ENCODE results near the gene GOLGA8S. TPM values are rescaled to one million over a fixed set of nuclear protein-coding genes. Genes with fewer than 3 reads are reported as not detected.
"Not testable (repeated sequence)": the region's sequence is repeated elsewhere in the genome, so short reads cannot be mapped to it uniquely, and the experiment has no call there.

The GOLGA8S gene
- under 1 TPM; 0.06 to 0.34 (median 0.18) TPM for polyA plus RNA-seq

- WGBS, 3 donors = no CpG with 5 or more reads among the region's 8 CpGs
- H3K27ac ChIP-seq (ENCODE audit: low read depth, low read length) = not testable (repeated sequence)
Measured at GRCh38 chr15:23354448-23354847, at the start of gene GOLGA8S. Gene GOLGA8S, plus strand, starts transcription at chr15:23354748. Its CDS starts 62 bp downstream, at chr15:23354810.

GRCh38 chr15:23304805-23305204 is 49.7 kb upstream of the GOLGA8S start:
- not testable (repeated sequence) for H3K27ac ChIP-seq (ENCODE audit: low read depth, low read length)

GRCh38 chr15:23305921-23306320 is 48.6 kb upstream of the GOLGA8S start:
- not testable (repeated sequence) for H3K27ac ChIP-seq (ENCODE audit: low read depth, low read length)
- 94 to 97% (median 94%) methylated on average over 7 of the region's 7 CpGs for WGBS, 3 donors

More at GRCh38 chr15:23304805-23305204, 49.7 kb upstream of the GOLGA8S start:
- 53 to 57% (median 56%) methylated on average over 4 of the region's 4 CpGs for WGBS, 3 donors

- not testable (repeated sequence) for H3K27ac ChIP-seq (ENCODE audit: low read depth, low read length)
- WGBS, 3 donors = 85 to 93% (median 89%) methylated on average over 13 of the region's 13 CpGs
Measured at GRCh38 chr15:23311233-23311632, 43.3 kb upstream of the GOLGA8S start.

GRCh38 chr15:23334096-23334495 is 20.5 kb upstream of the GOLGA8S start, which contains the start of gene GOLGA6L26:
Gene GOLGA6L26, minus strand, starts transcription at chr15:23334196. Its CDS starts 61 bp downstream, at chr15:23334135.
- no CpG with 5 or more reads among the region's 7 CpGs for WGBS, 3 donors
- H3K27ac ChIP-seq (ENCODE audit: low read depth, low read length) = not testable (repeated sequence)

- WGBS, 3 donors = 60 to 95% methylated on average over 1 to 2 of the region's 5 CpGs; no CpG with 5 or more reads in 1 of the 3 donors
- H3K27ac ChIP-seq (ENCODE audit: low read depth, low read length) = not testable (repeated sequence)
Measured at GRCh38 chr15:23362622-23363021, 8.1 kb downstream of the GOLGA8S start.

GRCh38 chr15:23364261-23364660 is 9.7 kb downstream of the GOLGA8S start:
- 60 to 85% (median 64%) methylated on average over 3 to 6 of the region's 9 CpGs for WGBS, 3 donors
- H3K27ac ChIP-seq (ENCODE audit: low read depth, low read length) = not testable (repeated sequence)

GRCh38 chr15:23370578-23370977 is 16.0 kb downstream of the GOLGA8S start:
- WGBS, 3 donors = 73 to 78% (median 74%) methylated on average over 2 of the region's 2 CpGs
- no peak overlapping the region for H3K27ac ChIP-seq (ENCODE audit: low read depth, low read length)

GRCh38 chr15:23371134-23371533 is 16.6 kb downstream of the GOLGA8S start:
- not testable (repeated sequence) for H3K27ac ChIP-seq (ENCODE audit: low read depth, low read length)
- WGBS, 3 donors = 49 to 70% (median 69%) methylated on average over 4 of the region's 4 CpGs

GRCh38 chr15:23371868-23372267 is 17.3 kb downstream of the GOLGA8S start:
- not testable (repeated sequence) for H3K27ac ChIP-seq (ENCODE audit: low read depth, low read length)
- WGBS, 3 donors = 63 to 79% (median 73%) methylated on average over 3 of the region's 3 CpGs

- 70 to 87% (median 85%) methylated on average over 15 of the region's 15 CpGs for WGBS, 3 donors
- H3K27ac ChIP-seq (ENCODE audit: low read depth, low read length) = no peak overlapping the region
Measured at GRCh38 chr15:23372284-23372683, 17.7 kb downstream of the GOLGA8S start.

- 95 to 96% (median 96%) methylated on average over 40 of the region's 40 CpGs for WGBS, 3 donors
Measured at GRCh38 chr15:23372891-23373600, 18.5 kb downstream of the GOLGA8S start.

GRCh38 chr15:23374226-23374625 is 19.7 kb downstream of the GOLGA8S start:
- WGBS, 3 donors = 88 to 93% (median 90%) methylated on average over 10 to 11 of the region's 11 CpGs
- not testable (repeated sequence) for H3K27ac ChIP-seq (ENCODE audit: low read depth, low read length)

More at GRCh38 chr15:23372891-23373600, 18.5 kb downstream of the GOLGA8S start:
- not testable (repeated sequence) for H3K27ac ChIP-seq (ENCODE audit: low read depth, low read length)

GRCh38 chr15:23378946-23379345 is 24.4 kb downstream of the GOLGA8S start:
- 84 to 93% (median 91%) methylated on average over 13 of the region's 13 CpGs for WGBS, 3 donors
- H3K27ac ChIP-seq (ENCODE audit: low read depth, low read length) = not testable (repeated sequence)

GRCh38 chr15:23380700-23381099 is 26.2 kb downstream of the GOLGA8S start:
- H3K27ac ChIP-seq (ENCODE audit: low read depth, low read length) = not testable (repeated sequence)
- 40 to 68% (median 66%) methylated on average over 4 of the region's 4 CpGs for WGBS, 3 donors

GRCh38 chr15:23381192-23381591 is 26.6 kb downstream of the GOLGA8S start:
- 46 to 68% (median 62%) methylated on average over 7 of the region's 7 CpGs for WGBS, 3 donors
- not testable (repeated sequence) for H3K27ac ChIP-seq (ENCODE audit: low read depth, low read length)

GRCh38 chr15:23384371-23384770 is 29.8 kb downstream of the GOLGA8S start:
- no peak overlapping the region for H3K27ac ChIP-seq (ENCODE audit: low read depth, low read length)

- H3K27ac ChIP-seq (ENCODE audit: low read depth, low read length) = no peak overlapping the region
- 66 to 71% (median 68%) methylated on average over 11 of the region's 11 CpGs for WGBS, 3 donors
Measured at GRCh38 chr15:23385886-23386430, 31.4 kb downstream of the GOLGA8S start.

- WGBS, 3 donors = 55 to 69% (median 67%) methylated on average over 6 of the region's 6 CpGs
- no peak overlapping the region for H3K27ac ChIP-seq (ENCODE audit: low read depth, low read length)
Measured at GRCh38 chr15:23387621-23388190, 33.2 kb downstream of the GOLGA8S start.

Data from adipose tissue (tissue), 3 donors.